HepG2 (cell line): ENCODE measurements around the gene NUDT13. TPM values are rescaled to one million over a fixed set of nuclear protein-coding genes. Genes with fewer than 3 reads are reported as not detected.
A peak's percentile ranks its signal among the peaks of the same experiment; 100 is the strongest.

Experiments
- FOXK1 ChIP-seq: sonication (generic); formaldehyde crosslinking; IDR thresholded peaks from 2 replicates; pipeline ENCODE4 v1.4.0; 2020; ENCODE audit warnings: low read depth, missing genetic modification reagents, borderline replicate concordance
- GPN1 ChIP-seq: sonication (generic); formaldehyde crosslinking; IDR thresholded peaks from 2 replicates; pipeline ENCODE4 v1.5.1; 2020; ENCODE audit warnings: missing genetic modification reagents, borderline replicate concordance
- HNRNPL ChIP-seq: fragments of 200-400 bp; formaldehyde crosslinking; IDR thresholded peaks from 2 replicates; pipeline ENCODE4 v1.6.1; 2017; ENCODE audit warnings: mild to moderate bottlenecking, low read depth, low read length
- KDM4B ChIP-seq: sonication (generic); formaldehyde crosslinking; IDR thresholded peaks from 2 replicates; pipeline ENCODE4 v1.4.0; 2020; ENCODE audit warnings: missing genetic modification reagents
- KLF6 ChIP-seq: IDR thresholded peaks from 2 replicates; pipeline ENCODE4 v1.8.0; 2016; ENCODE audit warnings: missing biosample characterization, missing genetic modification reagents
- MED1 ChIP-seq: sonication (generic); formaldehyde crosslinking; IDR thresholded peaks from 2 replicates; pipeline ENCODE4 v1.4.0; 2020; ENCODE audit warnings: missing genetic modification reagents
- MXD4 ChIP-seq: IDR thresholded peaks from 2 replicates; pipeline ENCODE4 v1.6.1; 2016; ENCODE audit warnings: mild to moderate bottlenecking, missing biosample characterization, missing genetic modification reagents
- PHF20 ChIP-seq: sonication (generic); formaldehyde crosslinking; IDR thresholded peaks from 2 replicates; pipeline ENCODE4 v1.5.0; 2020; ENCODE audit warnings: mild to moderate bottlenecking, missing genetic modification reagents
- RCOR2 ChIP-seq: IDR thresholded peaks from 2 replicates; pipeline ENCODE4 v1.6.1; 2016; ENCODE audit warnings: missing biosample characterization, missing genetic modification reagents
- SATB2 ChIP-seq: sonication (generic); formaldehyde crosslinking; IDR thresholded peaks from 2 replicates; pipeline ENCODE4 v1.5.0; 2020; ENCODE audit warnings: missing genetic modification reagents
- SRSF1 ChIP-seq: fragments of 200-400 bp; formaldehyde crosslinking; optimal IDR thresholded peaks from 2 replicates; pipeline ENCODE3; 2017; ENCODE audit warnings: mild to moderate bottlenecking, low read depth, low read length, moderate library complexity
- ZKSCAN1 ChIP-seq: fragments of 150-350 bp; IDR thresholded peaks from 2 replicates; pipeline ENCODE4 v1.6.1; 2014; ENCODE audit warnings: low read length
- ZNF550 ChIP-seq: sonication (generic); formaldehyde crosslinking; IDR thresholded peaks from 2 replicates; pipeline ENCODE4 v1.4.0; 2020; ENCODE audit warnings: mild to moderate bottlenecking, missing genetic modification reagents, borderline replicate concordance
- ZNF562 ChIP-seq: sonication (generic); formaldehyde crosslinking; IDR thresholded peaks from 2 replicates; pipeline ENCODE4 v1.8.0; 2022; ENCODE audit warnings: missing genetic modification reagents, borderline replicate concordance
- ZNF563 ChIP-seq: sonication (generic); formaldehyde crosslinking; IDR thresholded peaks from 2 replicates; pipeline ENCODE4 v1.8.0; 2022; ENCODE audit warnings: mild to moderate bottlenecking, moderate library complexity, missing genetic modification reagents
- ZNF879 ChIP-seq: sonication (generic); formaldehyde crosslinking; IDR thresholded peaks from 2 replicates; pipeline ENCODE4 v1.8.1; 2023; ENCODE audit warnings: missing genetic modification reagents
- ZSCAN30 ChIP-seq: sonication (generic); formaldehyde crosslinking; IDR thresholded peaks from 2 replicates; pipeline ENCODE4 v1.5.0; 2020; ENCODE audit warnings: mild to moderate bottlenecking, missing genetic modification reagents
- polyA plus RNA-seq, 8 experiments: library from polyadenylated mRNA; depleted of rRNA in 3 of 8; stranded (reverse) in 7 of 8; unstranded in 1 of 8; fragments of >200 nt; fragmentation: Illumina TruSeq in 4 of 8; extraction: Trizol in 4 of 8; gene quantifications; 2 replicates each; pipeline versions ENCODE4 v1.2.1 to v1.2.3, GENCODE V29; 2011 to 2016; ENCODE audit warnings: low read depth in 4 of 8, missing spikeins in 1 of 8, mixed read lengths in 1 of 8; ENCODE audit not compliant: insufficient read depth in 1 of 8
- total RNA-seq, 5 experiments: library from RNA; depleted of rRNA; stranded (reverse); fragments of >200 nt; fragmentation: Illumina TruSeq; extraction: Trizol; gene quantifications; 2 replicates each; pipeline ENCODE4 v1.2.3, GENCODE V29; 2016; ENCODE audit warnings: low read depth in 1 of 5
- TF ChIP-seq, protein P1 (sequence below): sonication (generic); formaldehyde crosslinking; IDR thresholded peaks from 2 replicates; pipeline ENCODE4 v1.4.0; 2020; ENCODE audit warnings: missing genetic modification reagents
- TF ChIP-seq, protein P2 (sequence below): sonication (generic); formaldehyde crosslinking; IDR thresholded peaks from 2 replicates; pipeline ENCODE4 v1.4.0; 2020; ENCODE audit warnings: missing genetic modification reagents
- TF ChIP-seq, protein P3 (sequence below): IDR thresholded peaks from 2 replicates; pipeline ENCODE4 v1.6.1; 2016; ENCODE audit warnings: control low read depth
- TF ChIP-seq, protein P4 (sequence below): IDR thresholded peaks from 2 replicates; pipeline ENCODE4 v1.6.1; 2016
- TF ChIP-seq, protein P5 (sequence below): sonication (generic); formaldehyde crosslinking; IDR thresholded peaks from 2 replicates; pipeline ENCODE4 v1.4.0; 2020; ENCODE audit warnings: missing genetic modification reagents
- TF ChIP-seq, protein P6 (sequence below): IDR thresholded peaks from 2 replicates; pipeline ENCODE4 v1.6.1; 2018; ENCODE audit warnings: missing genetic modification reagents

NUDT13 gene
- total and polyA plus RNA-seq, 2 of the 13 experiments (the other 11 are each of a cell fraction or from before 2014, with no cell fraction given) = 4.2 to 6.5 TPM

DNA sequence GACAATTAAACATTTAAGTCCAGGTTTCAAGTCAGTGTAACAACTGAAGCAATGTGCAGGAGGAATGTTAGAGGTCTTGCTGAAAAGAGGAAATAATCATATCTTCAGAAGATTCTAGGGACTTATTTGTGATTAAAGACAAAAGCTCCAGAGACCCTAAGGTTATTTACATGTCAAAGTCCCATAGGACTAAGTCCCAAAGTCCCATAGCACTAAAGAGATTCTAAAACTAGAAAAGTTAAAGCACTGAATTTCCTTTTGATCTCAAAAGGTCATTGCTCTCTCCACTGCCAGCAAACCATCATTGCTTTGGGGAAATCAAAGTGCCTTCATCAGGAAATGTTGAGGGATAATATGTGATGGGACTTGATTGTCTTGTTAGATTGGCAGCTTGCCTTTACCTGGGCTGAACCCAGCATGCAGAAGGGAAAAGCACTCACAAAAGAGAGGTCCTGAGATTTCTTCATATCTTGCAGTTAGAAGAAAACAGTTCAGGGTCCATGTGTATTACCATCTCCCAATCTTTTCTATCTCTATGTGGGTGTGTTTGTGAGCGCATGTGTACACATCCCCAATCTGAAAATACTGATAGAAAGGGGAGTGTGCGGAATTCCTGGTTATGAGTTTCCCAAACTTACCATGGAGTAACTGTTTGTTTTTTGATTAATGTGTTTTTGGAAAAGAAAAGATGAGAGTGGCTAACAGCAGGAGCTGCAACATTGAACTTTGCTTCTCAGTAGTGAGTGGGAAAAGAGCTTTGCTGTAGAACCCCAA, 21.8 kb downstream of the NUDT13 start (continued):
- TF ChIP-seq SRSF1 = no peak
- TF ChIP-seq, protein P1, sequence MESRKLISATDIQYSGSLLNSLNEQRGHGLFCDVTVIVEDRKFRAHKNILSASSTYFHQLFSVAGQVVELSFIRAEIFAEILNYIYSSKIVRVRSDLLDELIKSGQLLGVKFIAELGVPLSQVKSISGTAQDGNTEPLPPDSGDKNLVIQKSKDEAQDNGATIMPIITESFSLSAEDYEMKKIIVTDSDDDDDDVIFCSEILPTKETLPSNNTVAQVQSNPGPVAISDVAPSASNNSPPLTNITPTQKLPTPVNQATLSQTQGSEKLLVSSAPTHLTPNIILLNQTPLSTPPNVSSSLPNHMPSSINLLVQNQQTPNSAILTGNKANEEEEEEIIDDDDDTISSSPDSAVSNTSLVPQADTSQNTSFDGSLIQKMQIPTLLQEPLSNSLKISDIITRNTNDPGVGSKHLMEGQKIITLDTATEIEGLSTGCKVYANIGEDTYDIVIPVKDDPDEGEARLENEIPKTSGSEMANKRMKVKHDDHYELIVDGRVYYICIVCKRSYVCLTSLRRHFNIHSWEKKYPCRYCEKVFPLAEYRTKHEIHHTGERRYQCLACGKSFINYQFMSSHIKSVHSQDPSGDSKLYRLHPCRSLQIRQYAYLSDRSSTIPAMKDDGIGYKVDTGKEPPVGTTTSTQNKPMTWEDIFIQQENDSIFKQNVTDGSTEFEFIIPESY (CRISPR knock-in tag) = peak; percentile 47; the same call in 1 of the 2 replicates
- TF ChIP-seq MXD4 (CRISPR knock-in tag) = peak; percentile 59; the same call in 1 of the 2 replicates
- no peak for TF ChIP-seq ZKSCAN1
- no peak for TF ChIP-seq KLF6 (CRISPR knock-in tag)
- TF ChIP-seq, protein P2, sequence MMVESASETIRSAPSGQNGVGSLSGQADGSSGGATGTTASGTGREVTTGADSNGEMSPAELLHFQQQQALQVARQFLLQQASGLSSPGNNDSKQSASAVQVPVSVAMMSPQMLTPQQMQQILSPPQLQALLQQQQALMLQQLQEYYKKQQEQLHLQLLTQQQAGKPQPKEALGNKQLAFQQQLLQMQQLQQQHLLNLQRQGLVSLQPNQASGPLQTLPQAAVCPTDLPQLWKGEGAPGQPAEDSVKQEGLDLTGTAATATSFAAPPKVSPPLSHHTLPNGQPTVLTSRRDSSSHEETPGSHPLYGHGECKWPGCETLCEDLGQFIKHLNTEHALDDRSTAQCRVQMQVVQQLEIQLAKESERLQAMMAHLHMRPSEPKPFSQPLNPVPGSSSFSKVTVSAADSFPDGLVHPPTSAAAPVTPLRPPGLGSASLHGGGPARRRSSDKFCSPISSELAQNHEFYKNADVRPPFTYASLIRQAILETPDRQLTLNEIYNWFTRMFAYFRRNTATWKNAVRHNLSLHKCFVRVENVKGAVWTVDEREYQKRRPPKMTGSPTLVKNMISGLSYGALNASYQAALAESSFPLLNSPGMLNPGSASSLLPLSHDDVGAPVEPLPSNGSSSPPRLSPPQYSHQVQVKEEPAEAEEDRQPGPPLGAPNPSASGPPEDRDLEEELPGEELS (CRISPR knock-in tag) = peak; percentile 90
- no peak for TF ChIP-seq ZNF562
- TF ChIP-seq SATB2 = no peak
- TF ChIP-seq, protein P3, sequence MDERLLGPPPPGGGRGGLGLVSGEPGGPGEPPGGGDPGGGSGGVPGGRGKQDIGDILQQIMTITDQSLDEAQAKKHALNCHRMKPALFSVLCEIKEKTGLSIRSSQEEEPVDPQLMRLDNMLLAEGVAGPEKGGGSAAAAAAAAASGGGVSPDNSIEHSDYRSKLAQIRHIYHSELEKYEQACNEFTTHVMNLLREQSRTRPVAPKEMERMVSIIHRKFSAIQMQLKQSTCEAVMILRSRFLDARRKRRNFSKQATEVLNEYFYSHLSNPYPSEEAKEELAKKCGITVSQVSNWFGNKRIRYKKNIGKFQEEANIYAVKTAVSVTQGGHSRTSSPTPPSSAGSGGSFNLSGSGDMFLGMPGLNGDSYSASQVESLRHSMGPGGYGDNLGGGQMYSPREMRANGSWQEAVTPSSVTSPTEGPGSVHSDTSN (CRISPR knock-in tag) = no peak
- no peak for TF ChIP-seq ZSCAN30 (CRISPR knock-in tag)
- no peak for TF ChIP-seq ZNF563
- no peak for TF ChIP-seq GPN1 (CRISPR knock-in tag)
- TF ChIP-seq KDM4B (CRISPR knock-in tag) = peak; percentile 28; the same call in 1 of the 2 replicates
- peak; percentile 92 for TF ChIP-seq RCOR2 (CRISPR knock-in tag)
- TF ChIP-seq, protein P4, sequence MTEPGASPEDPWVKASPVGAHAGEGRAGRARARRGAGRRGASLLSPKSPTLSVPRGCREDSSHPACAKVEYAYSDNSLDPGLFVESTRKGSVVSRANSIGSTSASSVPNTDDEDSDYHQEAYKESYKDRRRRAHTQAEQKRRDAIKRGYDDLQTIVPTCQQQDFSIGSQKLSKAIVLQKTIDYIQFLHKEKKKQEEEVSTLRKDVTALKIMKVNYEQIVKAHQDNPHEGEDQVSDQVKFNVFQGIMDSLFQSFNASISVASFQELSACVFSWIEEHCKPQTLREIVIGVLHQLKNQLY = peak; percentile 65; the same call in 1 of the 2 replicates
- TF ChIP-seq, protein P5, sequence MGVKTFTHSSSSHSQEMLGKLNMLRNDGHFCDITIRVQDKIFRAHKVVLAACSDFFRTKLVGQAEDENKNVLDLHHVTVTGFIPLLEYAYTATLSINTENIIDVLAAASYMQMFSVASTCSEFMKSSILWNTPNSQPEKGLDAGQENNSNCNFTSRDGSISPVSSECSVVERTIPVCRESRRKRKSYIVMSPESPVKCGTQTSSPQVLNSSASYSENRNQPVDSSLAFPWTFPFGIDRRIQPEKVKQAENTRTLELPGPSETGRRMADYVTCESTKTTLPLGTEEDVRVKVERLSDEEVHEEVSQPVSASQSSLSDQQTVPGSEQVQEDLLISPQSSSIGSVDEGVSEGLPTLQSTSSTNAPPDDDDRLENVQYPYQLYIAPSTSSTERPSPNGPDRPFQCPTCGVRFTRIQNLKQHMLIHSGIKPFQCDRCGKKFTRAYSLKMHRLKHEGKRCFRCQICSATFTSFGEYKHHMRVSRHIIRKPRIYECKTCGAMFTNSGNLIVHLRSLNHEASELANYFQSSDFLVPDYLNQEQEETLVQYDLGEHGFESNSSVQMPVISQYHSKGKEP (CRISPR knock-in tag) = no peak
- no peak for TF ChIP-seq ZNF550 (CRISPR knock-in tag)
- TF ChIP-seq FOXK1 (CRISPR knock-in tag) = peak; percentile 88
- TF ChIP-seq MED1 = peak; percentile 95
- TF ChIP-seq ZNF879 (CRISPR knock-in tag) = no peak
- TF ChIP-seq HNRNPL = no peak
- TF ChIP-seq PHF20 (CRISPR knock-in tag) = no peak
- TF ChIP-seq, protein P6, sequence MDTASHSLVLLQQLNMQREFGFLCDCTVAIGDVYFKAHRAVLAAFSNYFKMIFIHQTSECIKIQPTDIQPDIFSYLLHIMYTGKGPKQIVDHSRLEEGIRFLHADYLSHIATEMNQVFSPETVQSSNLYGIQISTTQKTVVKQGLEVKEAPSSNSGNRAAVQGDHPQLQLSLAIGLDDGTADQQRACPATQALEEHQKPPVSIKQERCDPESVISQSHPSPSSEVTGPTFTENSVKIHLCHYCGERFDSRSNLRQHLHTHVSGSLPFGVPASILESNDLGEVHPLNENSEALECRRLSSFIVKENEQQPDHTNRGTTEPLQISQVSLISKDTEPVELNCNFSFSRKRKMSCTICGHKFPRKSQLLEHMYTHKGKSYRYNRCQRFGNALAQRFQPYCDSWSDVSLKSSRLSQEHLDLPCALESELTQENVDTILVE = peak; percentile 50; the same call in 1 of the 2 replicates
